GDM1 (cell line): ENCODE measurements around the gene TNIK.
"Not testable (repeated sequence)": the region's sequence is repeated elsewhere in the genome, so short reads cannot be mapped to it uniquely, and the experiment has no call there.

ENCODE experiments used
- DNase-seq: peaks from one replicate; lab custom pipeline; 2025; lab: John Stamatoyannopoulos, UW

TNIK gene

DNA sequence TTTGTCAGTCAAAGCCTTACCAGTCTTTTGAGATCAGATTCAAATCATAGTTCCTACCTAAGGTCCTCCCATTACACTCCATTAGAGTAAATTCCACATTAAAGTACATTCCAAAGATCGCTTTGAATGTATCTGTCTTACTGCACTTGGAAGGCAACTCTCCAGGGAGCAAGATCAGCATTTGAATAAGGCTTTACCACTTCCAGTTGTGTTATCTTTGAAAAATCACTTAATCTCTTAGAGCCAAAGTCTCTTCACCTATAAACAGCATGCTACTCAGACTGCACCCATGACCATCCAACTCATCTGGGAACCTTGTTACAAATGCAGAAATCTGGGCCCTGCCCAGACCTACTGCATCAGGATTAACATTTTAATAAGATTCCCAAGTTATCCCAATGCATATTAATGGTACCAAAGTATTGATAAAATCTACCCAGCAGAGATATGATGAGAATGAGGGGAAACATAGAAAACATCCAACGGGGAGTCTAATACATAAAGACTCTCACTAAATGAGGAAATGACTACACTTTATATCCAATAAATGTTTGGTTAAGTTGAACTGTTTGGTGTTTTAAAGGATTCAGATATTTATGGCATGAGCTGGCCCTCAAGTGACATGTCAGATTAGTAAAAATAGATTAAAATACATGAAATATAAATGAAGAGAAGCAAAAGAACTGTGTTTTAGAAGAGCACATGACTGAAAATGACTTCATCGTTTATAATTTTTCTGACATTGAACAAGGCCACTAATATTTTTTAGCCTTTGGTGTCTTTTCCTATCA is 75.9 kb downstream of the TNIK start:
- DNase-seq: no peak

DNA sequence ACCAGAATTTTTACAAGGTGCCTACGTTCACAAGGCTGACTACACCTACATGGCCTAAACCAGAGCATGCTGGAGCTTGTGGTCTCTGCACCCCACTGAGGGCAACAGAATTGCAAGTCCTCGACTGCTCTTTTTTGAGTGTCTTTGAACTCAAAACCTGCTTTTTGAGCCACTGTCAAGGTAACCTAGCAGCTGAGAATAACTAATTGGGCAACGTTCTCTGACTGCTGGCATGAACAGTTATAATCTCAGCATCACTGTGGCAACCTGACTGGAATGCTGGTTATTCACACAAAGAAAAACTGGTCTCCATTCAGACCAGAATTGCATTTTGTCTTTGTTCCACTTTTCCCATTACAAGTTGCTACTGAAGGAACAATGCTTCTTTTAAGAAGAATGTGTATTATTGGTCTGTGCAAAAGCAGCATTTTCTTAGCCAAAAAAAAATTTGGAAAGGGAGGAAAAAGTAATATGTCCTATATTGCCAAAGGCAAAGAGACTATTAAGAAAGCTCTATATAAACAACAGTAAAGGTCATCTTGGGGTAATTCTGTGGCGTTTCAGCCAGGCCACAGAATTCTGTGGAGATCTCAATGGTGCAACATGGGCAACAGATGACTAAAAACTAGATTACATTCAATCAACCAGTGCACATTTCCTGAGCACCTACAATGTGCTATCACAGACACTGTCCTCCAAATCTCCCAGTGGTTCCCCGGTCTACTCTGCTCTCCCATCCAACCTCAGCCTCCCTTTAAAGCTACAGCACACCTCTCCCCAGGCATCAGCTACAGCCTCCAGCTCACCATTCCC is 76.8 kb downstream of the TNIK start:
- no peak for DNase-seq

- not testable (repeated sequence) for DNase-seq
Measured at GRCh38 chr3:171382347-171382746, 77.9 kb downstream of the TNIK start.

DNA sequence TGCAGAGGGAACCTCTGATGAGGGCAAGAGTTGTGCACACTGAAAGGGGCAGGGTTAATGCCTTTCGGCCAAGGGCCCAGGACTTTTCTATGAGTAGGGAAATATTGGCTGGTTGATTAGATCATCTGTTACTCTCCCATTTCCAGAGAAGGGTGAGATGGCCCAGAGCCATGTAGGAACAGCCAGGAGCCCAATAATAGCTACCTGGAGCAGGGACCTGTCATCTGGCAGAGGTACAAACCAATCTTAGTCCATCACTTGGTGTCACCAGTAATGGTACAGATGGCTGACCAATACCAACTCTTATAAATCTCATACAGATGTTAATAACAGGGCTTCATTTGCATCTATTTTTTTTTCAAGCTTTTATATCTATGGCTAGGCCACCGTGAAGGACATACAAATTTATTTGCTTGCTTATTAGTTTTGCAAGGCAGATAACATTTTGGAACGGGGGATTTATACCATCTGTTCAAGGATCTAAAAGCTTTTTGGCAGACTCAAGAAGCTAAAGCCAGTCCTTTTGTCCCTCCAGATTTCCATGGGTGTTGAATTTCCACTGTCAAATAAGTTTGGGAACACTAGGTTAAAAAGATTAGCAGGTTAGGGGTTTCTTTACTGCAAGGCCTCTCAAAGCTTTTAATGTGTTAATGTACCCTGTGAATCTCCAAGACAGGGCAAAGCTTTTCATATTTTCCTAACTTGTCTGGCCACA is 79.3 kb downstream of the TNIK start:
- no peak for DNase-seq

- DNase-seq: no peak
Measured at GRCh38 chr3:171379961-171380483, 80.2 kb downstream of the TNIK start.

DNA sequence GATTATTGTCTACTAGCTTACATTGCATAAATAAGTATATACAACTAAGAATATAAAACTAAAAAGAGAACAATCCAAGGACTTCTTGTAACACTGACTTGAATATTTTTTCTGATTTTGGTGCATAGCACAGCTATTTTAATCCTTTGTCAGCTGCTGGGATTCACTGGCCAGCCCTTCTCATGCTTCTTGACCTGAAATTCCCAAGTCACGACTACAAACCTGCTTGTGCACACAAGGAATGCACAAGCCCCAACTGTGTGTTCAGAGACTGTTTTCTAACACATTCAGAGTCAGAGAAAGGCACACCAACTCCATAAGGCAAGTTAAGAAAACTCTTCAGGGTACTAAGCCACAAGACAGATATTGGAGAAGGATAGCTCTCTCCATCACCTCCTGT is 80.9 kb downstream of the TNIK start:
- DNase-seq: no peak

DNA sequence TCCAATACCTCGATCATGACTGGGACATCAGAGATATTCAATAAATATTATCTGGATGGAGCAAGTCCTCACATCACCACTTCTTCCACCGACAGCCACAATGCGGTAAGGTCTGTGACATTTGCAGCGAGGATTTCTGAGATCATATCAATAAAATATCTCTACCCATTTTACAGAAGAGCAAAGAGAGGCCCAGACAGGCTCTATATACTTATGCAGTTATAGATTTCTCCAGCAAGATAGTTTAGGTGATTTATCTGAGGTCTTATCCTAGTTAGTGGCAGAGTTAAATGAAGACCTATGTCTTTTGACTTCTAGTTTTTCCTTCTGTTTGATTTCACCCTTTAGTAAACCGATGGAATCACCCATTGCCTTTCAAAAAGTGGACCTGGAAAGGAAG is 81.6 kb downstream of the TNIK start:
- DNase-seq: no peak

DNA sequence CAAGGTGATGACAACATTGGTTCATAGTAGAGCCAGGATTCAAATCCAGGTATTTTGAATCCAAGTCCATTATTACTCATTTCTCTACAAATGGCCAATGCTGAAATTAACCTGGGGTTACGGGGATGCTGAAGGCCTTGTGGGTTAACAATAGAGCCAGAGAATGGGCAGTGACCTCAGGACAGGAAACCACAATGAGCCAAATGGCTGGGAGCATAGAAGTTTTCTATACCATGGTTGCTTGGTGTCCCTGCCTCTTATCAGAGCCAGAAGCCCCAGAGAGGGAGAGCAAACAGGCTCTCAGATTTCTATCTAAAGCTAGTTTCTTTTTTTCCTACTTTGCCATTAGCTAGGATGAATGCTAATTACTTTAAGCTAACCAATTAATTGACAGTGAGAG is 82.3 kb downstream of the TNIK start:
- DNase-seq: no peak

GRCh38 chr3:171376596-171376947 is 83.6 kb downstream of the TNIK start:
- no peak for DNase-seq

GRCh38 chr3:171375666-171376595 is 84.3 kb downstream of the TNIK start:
- peak; percentile 20 for DNase-seq

DNA sequence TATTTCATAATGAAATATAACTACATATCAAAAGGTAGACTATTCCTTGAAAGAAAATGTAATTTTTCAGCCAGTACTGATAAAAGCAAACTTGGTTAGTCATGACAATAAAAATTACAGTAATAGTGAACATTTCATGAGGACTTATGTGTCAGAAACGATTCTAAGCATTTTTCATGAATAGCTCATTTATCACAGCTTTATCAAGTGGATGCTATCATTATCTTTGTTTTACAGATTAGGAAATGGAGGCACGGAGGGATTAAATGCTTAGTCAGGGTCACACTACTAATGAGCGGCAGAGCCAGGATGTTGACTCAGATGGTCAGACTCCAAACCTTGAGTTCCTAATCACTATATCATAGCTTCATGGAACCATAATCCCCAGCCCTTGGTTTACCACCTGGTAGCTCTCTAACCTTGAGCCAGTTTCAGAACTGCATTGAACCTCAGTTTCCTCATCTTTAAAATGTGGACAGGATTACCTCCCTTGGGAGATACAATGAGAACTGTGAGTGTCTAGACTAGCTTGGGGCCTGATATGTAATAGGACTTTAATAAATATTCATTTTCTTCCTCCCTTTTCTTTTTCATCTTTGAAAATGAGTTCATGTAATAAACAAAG is 85.4 kb downstream of the TNIK start:
- DNase-seq: no peak

DNA sequence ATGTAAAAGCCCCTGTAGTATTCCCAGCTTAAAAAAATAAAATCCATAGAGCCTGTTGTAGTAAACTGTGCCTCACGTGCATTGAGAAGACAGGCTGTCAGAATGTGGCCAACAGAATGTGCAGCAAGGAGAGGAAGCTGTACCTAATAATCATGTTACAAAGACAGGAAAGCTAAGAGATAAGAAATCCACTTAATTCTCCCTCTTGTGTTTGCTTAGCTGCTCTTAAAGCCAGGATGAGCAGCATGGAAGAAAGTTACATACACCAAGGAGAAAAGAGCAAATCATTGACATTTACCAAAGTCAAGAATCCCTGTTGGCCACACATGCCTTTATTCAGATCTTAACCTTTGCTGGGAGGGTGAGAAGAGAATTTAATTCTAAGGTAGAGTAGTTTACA is 85.9 kb downstream of the TNIK start:
- DNase-seq: no peak

- no peak for DNase-seq
Measured at GRCh38 chr3:171373711-171374110, 86.5 kb downstream of the TNIK start.

- DNase-seq: no peak
Measured at GRCh38 chr3:171372694-171373093, 87.5 kb downstream of the TNIK start.

DNA sequence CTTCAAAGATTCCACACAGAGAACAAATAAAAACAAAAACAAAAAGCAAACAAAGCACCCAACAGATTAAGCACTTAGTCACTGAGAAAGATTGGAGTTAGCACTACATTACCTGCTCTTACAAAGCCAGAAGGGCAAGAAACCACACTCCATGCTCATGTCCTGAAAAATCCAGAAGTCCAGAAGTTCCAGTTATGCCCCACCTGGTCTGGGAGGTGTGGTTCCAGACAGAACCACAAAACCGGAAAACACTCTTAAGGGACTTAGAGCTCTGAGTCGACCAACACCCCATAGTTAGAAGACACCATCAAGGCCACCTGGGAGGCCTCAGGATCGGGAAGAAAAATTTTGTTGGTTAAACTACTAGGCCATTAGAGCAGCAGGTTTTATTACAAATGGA is 88.9 kb downstream of the TNIK start:
- no peak for DNase-seq

DNA sequence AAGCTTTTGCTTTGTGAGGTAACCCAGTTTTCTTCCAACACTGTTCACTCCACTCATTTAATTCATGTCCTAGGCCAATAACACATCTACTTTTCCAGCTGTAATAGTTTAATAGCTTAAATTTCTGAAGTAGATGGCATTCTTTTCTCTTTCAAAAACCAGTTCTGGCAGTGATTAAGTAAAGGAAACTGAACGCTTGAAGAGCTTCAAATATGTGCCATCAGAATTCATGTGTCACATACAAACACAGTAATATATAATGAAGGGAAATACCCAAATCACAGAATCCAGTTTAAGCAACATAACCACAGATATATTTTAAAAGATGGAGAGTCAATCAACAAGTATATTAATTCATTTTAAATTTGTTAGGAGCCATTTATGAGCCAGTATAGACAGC is 91.0 kb downstream of the TNIK start:
- no peak for DNase-seq

DNA sequence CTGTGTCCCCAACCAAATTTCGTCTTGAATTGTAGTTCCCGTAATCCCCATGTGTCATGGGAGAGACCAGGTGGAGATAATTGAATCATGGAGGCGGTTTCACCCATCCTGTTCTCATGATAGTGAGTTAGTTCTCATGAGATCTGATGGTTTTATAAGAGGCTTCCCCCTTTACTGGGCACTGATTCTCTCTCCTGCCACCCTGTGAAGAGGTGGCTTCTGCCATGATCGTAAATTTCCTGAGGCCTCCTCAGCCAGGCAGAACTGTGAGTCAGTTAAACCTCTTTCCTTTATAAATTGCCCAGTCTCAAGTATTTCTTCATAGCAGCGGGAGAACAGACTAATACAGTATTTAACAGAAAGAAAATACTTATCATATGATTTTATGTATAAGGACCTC is 93.5 kb downstream of the TNIK start:
- DNase-seq: not testable (repeated sequence)

DNA sequence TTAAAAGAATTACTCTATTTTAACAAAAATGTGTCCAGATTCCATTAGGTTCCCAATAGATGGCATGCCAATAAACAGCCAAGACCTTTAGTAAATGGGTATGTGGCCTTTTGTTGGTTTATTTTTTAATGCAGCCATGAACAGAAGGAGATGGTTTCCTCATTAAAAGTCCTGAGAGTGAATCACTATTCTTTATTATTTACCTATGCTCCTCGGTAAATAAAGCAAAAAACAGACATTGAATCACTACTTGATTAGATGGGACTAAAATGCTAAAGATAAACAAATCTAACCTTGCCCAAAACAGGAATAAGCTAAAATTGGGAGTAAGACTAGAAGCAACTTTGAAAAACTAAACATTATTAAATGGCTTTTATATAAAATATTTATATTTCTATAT is 94.2 kb downstream of the TNIK start:
- DNase-seq: no peak

DNA sequence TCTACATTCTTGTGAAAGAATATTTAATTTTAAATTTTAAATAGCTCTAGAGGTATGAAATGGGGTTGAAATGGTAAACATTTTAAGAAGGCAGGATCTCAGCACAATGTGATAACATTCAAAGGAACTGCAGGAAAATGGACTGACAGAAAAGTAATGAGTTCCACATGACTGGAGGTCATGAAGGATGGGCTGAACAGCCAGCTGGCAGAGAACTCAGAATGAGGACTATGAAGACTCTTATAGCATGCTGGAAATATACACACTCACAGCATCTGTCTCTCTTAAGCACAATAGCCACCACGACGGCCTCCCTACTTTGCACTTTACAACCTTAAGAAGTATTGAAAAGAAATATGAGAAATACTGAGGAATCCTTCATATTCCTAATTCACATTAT is 94.7 kb downstream of the TNIK start:
- DNase-seq: no peak

- DNase-seq: no peak
Measured at GRCh38 chr3:171364500-171364899, 95.7 kb downstream of the TNIK start.

- no peak for DNase-seq
Measured at GRCh38 chr3:171363202-171363601, 97.0 kb downstream of the TNIK start.
